Motor neuron (in vitro differentiated cells): ENCODE measurements around the gene HILPDA. TPM values are rescaled to one million over a fixed set of nuclear protein-coding genes. Genes with fewer than 3 reads are reported as not detected.
"Not testable (repeated sequence)": the region's sequence is repeated elsewhere in the genome, so short reads cannot be mapped to it uniquely, and the experiment has no call there.

ENCODE experiments used
- ATAC-seq, 8 experiments: fragments of 200-7000 bp; cut with Tn5 transposase; replicated peaks in 6 of 8; 2 replicates each; pipeline ENCODE4 v1.8.0; 2021; ENCODE audit warnings: mild to moderate bottlenecking in 8 of 8, moderate library complexity in 8 of 8
- H3K27ac ChIP-seq, 2 donors: fragments of 250-450 bp; sonication (Bioruptor Pico); 2 replicates each; pipeline ENCODE4 v1.9.0; 2021; ENCODE audit warnings: antibody characterized with exemption in 2 of 2, mild to moderate bottlenecking in 2 of 2, moderate library complexity in 1 of 2
- H3K4me1 ChIP-seq, 2 donors: fragments of 250-450 bp; sonication (Bioruptor Pico); replicated peaks in 1 of 2; 2 replicates each; pipeline ENCODE4 v1.6.1; 2021; ENCODE audit warnings: antibody characterized with exemption in 2 of 2, mild to moderate bottlenecking in 2 of 2, moderate library complexity in 1 of 2
- H3K4me3 ChIP-seq, 5 donors: fragments of 250-450 bp; sonication (Bioruptor Pico); 2 replicates each; pipeline ENCODE4 v1.9.0; 2021; ENCODE audit warnings: antibody characterized with exemption in 5 of 5, mild to moderate bottlenecking in 5 of 5, moderate library complexity in 4 of 5
- WGBS, 10 experiments: fragments of 450-650 bp; shearing (Covaris generic); methylation state at CpG; one replicate each; pipeline ENCODE4 v1.0.0; 2022; 5-methylcytosine and 5-hydroxymethylcytosine counted together
- in situ Hi-C, 9 experiments: fragments of 400-800 bp; cut with MboI; loops; one replicate each; pipeline ENCODE4 v1.15.0; 2021; ENCODE audit warnings: low sequenced_read_pairs in 9 of 9, low pct_unique_long_range_greater_than_20kb in 2 of 9; ENCODE audit not compliant: unreplicated experiment in 9 of 9
- total RNA-seq, 8 experiments: library from RNA; unstranded; fragments of 300-600 nt; gene quantifications; 2 replicates each; pipeline versions ENCODE4 v1.2.3 to v1.2.4, GENCODE V29; 2022

The HILPDA gene
- total RNA-seq, 8 experiments from 2014 or later: 7.7 to 62.1 (median 19.7) TPM

GRCh38 chr7:128488134-128488533, 32.5 kb downstream of the HILPDA start:
- ATAC-seq, in situ Hi-C loops: not testable (repeated sequence)
- WGBS, 10 experiments: 87 to 100% (median 100%) methylated on average over 1 to 3 of the region's 6 CpGs; no CpG with 5 or more reads in 7 of the 10 experiments

GRCh38 chr7:128497405-128497804, 41.7 kb downstream of the HILPDA start:
- H3K4me3 ChIP-seq: no peak overlapping the region

More at GRCh38 chr7:128488134-128488533, 32.5 kb downstream of the HILPDA start:
- H3K4me1 ChIP-seq, H3K27ac ChIP-seq, H3K4me3 ChIP-seq: not testable (repeated sequence)

GRCh38 chr7:128505416-128505815, 49.7 kb downstream of the HILPDA start:
- H3K4me3 ChIP-seq, ATAC-seq, H3K4me1 ChIP-seq, H3K27ac ChIP-seq, in situ Hi-C loops: not testable (repeated sequence)
- 80% methylated on average over 1 of the region's 2 CpGs; no CpG with 5 or more reads in 9 of the 10 experiments for WGBS, 10 experiments

More at GRCh38 chr7:128497405-128497804, 41.7 kb downstream of the HILPDA start:
- 80 to 100% (median 93%) methylated on average over 1 to 8 of the region's 9 CpGs; no CpG with 5 or more reads in 4 of the 10 experiments for WGBS, 10 experiments
- in situ Hi-C loops: no loop called here
- H3K27ac ChIP-seq: no peak overlapping the region
- H3K4me1 ChIP-seq: no peaks in the 10 kb centered on the region
- ATAC-seq: no peak

- ATAC-seq, in situ Hi-C loops, H3K4me1 ChIP-seq, H3K4me3 ChIP-seq, H3K27ac ChIP-seq: not testable (repeated sequence)
- WGBS, 10 experiments: 100% methylated on average over 1 to 3 of the region's 3 CpGs; no CpG with 5 or more reads in 3 of the 10 experiments
Observed at GRCh38 chr7:128506819-128507218, 51.1 kb downstream of the HILPDA start.

GRCh38 chr7:128507321-128507993, 51.8 kb downstream of the HILPDA start:
- ATAC-seq, H3K27ac ChIP-seq, H3K4me1 ChIP-seq, H3K4me3 ChIP-seq, in situ Hi-C loops: not testable (repeated sequence)
- WGBS, 10 experiments: 60 to 86% (median 76%) methylated on average over 1 to 3 of the region's 5 CpGs; no CpG with 5 or more reads in 6 of the 10 experiments

Other genes with a start within 250 kb of the HILPDA start
- under 1 TPM in 6 of 8 experiments, not detected in 2; under 0.01 to 0.62 (median 0.18) TPM for gene LEP, start 214.6 kb upstream of the HILPDA start, total RNA-seq
- gene RBM28, start 112.0 kb upstream of the HILPDA start, total RNA-seq: 10 to 100 TPM; 20.1 to 64.8 (median 30.0) TPM
- gene PRRT4, start 94.2 kb upstream of the HILPDA start, total RNA-seq: 1 to 10 TPM in 5 of 8 experiments, under 1 TPM in 1, not detected in 2; 0.61 to 8.0 (median 6.9) TPM
- 10 to 100 TPM; 18.1 to 33.7 (median 31.6) TPM for gene IMPDH1, start 45.9 kb upstream of the HILPDA start, total RNA-seq
- gene METTL2B, start 20.9 kb downstream of the HILPDA start, total RNA-seq: 10 to 100 TPM; 26.9 to 41.6 (median 30.5) TPM
- gene GARIN1A, start 216.4 kb downstream of the HILPDA start, total RNA-seq: 1 to 10 TPM in 5 of 8 experiments, under 1 TPM in 3; 0.50 to 3.6 (median 1.1) TPM